SK-N-SH (cell line): Measurements from ENCODE around the gene OPCML.

ENCODE experiments used
- EZH2phosphoT487 ChIP-seq: fragments of 200-600 bp; sonication (generic); IDR thresholded peaks from 2 replicates; pipeline ENCODE4 v1.6.1; 2017; ENCODE audit warnings: low read depth, mixed run types, mild to moderate bottlenecking, antibody characterized with exemption, moderate library complexity, borderline replicate concordance
- JUND ChIP-seq: IDR thresholded peaks from 2 replicates; pipeline ENCODE4 v1.4.0; 2012
- NRF1 ChIP-seq: IDR thresholded peaks from 2 replicates; pipeline ENCODE4 v1.6.1; 2012; ENCODE audit warnings: low read depth, mild to moderate bottlenecking, low read length
- REST ChIP-seq: IDR thresholded peaks from 2 replicates; pipeline ENCODE4 v1.6.1; 2012; ENCODE audit warnings: mild to moderate bottlenecking, low read depth, low read length, moderate library complexity
- TCF12 ChIP-seq: IDR thresholded peaks from 2 replicates; pipeline ENCODE4 v1.4.0; 2012
- YY1 ChIP-seq: IDR thresholded peaks from 2 replicates; pipeline ENCODE4 v1.4.0; 2012; ENCODE audit warnings: low read depth, mild to moderate bottlenecking
- TF ChIP-seq, protein P1 (sequence below): fragments of 200-600 bp; sonication (generic); IDR thresholded peaks from 2 replicates; pipeline ENCODE4 v1.6.1; 2017; ENCODE audit warnings: antibody characterized with exemption, mild to moderate bottlenecking, moderate library complexity

DNA sequence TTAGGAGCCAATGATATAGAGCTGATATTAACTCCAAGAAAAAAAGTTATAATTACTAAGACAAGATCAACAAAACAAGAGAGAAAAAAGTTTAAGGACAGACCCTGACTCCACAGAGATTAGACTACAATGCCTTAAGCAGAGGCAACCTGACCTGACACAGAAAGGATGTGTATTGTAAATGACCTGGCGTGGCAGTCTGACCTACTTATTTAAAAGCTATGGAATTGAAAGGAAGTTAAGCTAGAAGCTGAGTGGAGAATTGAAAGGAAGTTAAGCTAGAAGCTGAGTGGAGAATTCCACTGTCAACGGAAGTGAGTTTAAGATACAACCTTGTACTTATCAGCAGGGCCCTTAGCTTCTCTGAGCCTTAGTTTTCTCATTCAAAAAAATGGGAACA, 885.4 kb downstream of the OPCML start:
- TF ChIP-seq EZH2phosphoT487 = no peak
- no peak for TF ChIP-seq JUND
- TF ChIP-seq YY1 = no peak
- TF ChIP-seq REST = no peak
- TF ChIP-seq, protein P1, sequence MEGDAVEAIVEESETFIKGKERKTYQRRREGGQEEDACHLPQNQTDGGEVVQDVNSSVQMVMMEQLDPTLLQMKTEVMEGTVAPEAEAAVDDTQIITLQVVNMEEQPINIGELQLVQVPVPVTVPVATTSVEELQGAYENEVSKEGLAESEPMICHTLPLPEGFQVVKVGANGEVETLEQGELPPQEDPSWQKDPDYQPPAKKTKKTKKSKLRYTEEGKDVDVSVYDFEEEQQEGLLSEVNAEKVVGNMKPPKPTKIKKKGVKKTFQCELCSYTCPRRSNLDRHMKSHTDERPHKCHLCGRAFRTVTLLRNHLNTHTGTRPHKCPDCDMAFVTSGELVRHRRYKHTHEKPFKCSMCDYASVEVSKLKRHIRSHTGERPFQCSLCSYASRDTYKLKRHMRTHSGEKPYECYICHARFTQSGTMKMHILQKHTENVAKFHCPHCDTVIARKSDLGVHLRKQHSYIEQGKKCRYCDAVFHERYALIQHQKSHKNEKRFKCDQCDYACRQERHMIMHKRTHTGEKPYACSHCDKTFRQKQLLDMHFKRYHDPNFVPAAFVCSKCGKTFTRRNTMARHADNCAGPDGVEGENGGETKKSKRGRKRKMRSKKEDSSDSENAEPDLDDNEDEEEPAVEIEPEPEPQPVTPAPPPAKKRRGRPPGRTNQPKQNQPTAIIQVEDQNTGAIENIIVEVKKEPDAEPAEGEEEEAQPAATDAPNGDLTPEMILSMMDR = no peak
- TF ChIP-seq NRF1 = no peak
- no peak for TF ChIP-seq TCF12
